HG03558 (cell line): ENCODE measurements around the gene USPL1.

Source experiments
- ATAC-seq: cut with Tn5 transposase; IDR thresholded peaks from one replicate; pipeline ENCODE4 v1.9.1; 2021; ENCODE audit warnings: moderate number of reproducible peaks; ENCODE audit not compliant: unreplicated experiment; ENCODE audit errors: extremely low read depth

The USPL1 gene

DNA sequence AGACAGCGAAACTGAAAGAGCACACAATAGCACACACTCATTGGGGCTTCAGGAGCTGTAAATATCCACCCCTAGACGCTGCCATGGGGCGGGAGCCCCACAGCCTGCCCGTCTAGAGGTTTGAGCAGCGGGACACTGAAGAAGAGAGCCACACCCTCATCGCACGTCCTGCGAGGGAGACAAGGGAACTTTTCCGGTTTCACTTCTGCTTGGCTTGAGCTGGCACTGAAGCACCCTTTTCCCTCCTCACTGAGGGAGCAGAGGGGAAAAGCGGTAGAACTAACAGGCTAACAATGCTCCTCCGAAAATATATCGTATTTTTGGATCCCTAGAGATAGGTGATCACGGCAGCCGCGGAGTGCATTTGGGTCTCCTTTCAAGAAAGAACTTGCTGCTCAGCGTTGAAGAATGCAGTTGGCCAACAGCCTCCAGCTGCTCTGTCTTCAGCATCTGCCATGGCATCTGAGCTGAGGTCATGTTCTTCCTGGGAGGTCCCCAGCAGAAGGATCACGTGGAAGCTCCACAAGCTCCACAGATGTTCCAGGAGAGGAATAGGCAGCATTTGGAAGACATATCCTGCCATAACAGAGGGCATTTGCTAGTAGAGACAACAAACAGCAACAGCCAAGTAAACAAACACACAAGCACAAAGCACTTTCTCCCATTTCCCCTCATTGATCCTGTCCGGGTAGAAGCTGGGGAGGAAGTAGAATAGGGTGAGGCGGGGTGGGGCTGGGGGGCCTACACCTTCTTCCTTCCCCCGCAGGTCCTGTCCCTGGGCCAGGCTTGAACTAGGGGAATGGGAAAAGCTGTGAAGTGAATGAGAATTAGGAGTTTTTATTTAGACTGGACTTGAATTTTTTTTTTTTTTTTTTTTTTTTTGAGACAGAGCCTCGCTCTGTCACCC is 72.8 kb downstream of the USPL1 start:
- peak; percentile 46 for ATAC-seq

DNA sequence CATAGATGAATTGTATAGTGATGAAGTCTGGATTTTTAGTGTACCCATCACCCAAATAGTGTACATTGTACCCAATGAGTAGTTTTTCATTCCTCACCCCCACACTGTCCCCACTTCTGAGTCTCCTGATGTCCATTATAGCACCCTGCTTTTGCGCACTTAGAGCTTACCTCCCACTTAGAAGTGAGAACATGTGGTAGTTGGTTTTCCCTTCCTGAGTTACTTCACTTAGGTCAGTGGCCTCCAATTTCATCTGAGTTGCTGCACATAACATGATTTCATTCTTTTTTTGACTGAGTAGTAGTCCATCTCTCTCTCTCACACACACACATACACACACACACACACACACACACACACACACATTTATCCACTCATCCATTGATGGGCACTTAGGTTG is 74.4 kb downstream of the USPL1 start:
- no peak for ATAC-seq

DNA sequence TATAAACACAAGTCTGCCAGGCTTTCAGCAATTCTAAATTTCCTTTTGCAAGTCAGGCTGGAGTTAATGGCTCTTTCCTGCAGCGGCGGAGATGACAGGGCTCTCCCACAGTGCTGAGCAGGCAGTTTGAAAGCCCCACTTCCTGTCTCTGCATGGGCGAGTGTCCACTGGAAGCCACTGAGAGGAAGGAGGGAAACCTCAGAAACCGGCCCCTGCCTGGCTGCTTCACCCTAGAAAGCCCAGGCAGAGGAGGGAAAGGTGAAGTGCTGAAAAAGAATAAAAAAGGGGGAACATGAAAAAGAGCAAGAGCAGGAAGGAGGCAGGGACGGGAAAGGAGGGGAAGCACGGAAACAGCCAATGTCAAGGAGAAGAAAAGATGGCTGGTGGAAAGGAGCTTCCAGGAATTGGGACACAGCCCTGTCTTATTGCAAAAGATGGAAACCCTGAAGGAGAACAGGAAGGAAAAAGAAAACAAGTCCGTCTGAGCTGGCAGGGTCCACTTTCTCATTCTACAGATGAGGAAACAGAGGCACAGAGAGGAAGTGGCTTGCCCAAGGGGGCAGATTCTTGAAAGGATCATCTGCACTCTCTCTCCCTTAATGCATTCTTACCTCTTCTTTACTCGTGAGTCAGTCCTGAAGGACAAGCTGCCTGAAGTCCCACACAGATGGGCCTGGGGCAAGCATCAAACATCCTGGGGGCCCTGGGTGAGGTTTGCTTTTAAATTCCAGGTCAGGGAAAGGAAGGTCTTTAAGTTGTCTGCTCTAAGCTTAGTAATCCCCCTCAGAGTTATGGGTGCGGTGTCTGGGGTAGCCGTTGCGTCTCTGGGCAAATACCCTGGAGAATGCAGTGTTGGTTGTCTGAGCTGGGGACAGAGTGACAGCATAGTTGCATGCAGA is 78.8 kb downstream of the USPL1 start:
- ATAC-seq = no peak

DNA sequence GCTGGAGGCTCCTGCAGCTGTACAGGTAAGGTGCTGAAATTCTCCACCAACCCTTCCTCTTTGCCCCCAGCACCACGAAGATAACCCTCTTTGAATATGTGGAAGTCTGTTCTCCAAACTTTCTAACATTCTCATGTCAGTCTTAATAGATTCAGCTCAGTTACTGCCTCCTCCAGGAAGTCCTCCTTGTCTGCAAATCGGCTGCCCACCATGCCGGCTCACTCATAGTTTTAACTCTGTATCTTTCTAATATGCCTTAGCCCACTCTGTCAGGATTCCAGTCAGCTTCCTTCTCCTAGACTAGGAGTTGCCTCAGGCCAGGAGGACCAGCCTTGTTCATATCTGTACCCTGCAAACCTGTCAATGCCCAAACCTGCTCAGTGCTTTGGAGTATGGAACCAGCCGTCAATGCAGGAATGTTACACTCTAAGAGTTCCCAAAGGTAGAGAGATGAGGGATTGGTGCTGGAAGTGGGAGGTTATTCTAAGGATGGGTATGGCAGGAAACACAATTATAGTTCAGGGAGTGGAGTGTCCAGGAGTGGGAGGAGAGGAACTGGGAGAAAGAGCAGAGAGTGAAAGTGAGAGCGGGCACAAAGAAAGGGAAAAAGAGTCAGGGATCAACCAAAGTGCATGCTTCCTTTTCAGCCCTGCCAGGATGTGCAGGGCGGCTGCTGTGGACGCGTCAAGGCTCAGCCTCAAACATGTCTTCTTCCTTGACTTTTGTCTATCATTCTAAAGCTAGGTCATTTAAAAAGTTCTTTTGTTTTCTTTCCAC is 79.6 kb downstream of the USPL1 start:
- no peak for ATAC-seq

DNA sequence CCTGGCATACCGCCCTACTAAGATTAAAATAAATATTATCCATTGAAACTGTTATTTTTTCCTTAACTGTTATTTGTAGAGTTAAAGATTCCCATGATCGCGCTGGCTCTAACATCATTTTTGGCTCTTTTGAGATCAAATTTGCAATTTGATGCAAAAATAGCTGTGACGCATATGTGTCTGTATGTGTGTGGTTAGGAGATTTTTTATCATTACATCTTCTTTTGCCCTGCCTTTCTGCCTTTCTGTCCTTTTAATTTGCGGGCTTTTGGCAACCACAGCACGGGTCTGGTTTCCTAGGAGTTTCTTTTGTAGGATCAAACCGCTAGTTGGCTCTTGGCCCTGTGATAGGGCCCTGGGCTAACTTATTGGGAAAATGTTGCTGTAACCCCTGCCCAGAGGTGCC is 80.3 kb downstream of the USPL1 start:
- ATAC-seq = no peak

DNA sequence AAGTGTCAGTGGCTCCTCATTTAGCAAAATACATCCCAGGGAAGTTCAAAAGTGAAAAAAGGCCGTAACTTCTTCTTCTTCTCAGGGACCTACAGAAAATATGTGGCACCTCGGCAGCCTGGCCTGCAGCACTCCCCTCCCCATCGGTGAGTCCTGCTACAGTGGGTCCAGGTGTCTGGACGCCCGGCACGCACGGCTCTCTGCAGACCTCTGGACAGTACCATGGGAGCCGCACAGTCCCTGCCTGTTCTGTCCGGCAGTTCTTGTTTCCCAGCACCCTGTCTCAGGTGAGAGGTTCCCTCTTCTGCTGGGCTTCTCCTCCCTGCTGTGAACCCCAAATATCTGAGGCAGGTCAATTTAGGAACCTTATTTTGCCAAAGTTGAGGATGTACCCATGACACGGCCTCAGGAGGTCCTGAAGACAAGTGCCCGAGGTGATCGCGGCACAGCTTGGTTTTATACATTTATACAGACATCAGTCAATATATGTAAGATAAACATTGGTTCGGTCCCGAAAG is 80.8 kb downstream of the USPL1 start:
- no peak for ATAC-seq

DNA sequence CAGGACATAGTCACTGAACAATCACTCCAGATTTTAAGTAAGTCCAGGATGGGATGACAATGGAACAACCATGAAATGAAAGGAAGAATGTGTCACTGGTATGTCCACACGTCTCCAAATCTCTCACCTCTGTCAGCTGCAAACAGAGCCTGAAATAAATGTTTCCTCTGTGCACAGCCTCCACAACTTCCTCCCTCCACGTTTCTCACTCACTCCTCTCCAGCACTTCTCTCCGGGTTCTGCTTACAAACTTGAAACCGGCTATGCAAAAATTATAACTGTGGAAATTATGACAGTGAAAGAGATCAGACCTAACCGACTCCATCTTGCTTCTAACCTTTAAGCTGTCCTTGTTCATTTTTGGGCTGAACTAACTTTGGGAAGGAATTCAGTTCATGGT is 82.6 kb downstream of the USPL1 start:
- no peak for ATAC-seq

DNA sequence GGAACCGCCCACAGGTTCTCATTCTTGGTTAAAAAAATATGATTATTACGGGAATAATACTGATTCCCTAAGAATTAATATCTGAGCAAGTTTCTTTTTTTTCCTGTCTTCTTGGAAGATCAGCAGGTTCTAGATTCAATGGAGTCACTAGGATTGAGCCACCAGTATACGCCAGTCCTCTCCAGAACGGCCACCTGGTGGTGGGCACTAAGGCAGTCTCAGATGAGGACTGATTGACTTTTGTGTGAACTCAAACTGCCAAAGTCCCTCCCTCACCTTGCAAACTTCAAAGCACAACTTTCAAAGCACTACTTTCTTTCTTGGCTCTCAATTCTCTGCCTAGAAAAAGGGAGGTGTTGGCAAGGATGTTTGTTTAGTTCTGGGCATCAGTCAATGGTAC is 84.3 kb downstream of the USPL1 start:
- ATAC-seq = no peak

DNA sequence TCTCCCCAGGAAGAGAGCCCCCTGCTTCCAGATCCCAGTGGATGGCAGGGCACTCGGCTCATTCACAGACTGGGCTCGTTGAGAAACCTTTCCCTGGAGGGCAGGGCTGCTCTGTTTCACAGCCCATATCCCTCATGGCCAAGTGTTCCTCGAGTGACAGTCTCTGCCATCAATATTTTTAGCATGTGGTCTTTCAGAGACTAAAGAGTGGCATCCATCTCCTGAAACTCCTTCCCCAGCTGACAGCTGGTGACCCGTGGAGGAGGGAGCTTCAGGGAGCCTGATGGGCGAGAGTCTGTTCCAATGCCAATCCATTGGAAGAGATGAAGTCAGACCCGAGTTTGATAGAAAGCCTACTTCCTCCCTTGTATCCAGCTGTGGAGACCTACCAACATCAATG is 86.9 kb downstream of the USPL1 start:
- no peak for ATAC-seq

DNA sequence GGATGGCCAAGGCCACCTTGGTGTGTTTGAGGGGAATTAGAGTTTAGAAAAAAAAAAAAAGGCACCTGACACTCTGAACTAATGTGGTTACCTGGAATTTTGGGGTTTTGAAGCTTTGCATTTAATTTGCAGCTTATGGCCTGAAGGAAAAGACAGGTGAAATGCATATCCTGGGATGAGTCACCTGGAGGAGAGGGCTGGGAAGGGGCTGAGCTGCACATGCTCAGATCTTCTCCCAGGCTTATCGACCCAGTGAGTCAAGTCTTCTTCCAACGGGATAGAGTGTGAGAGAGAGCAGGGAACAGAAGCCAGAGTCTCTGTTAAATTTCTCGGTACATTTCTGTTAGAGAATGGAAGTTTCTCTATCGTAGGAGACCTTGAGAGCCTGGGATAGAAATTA is 88.0 kb downstream of the USPL1 start:
- ATAC-seq = no peak

DNA sequence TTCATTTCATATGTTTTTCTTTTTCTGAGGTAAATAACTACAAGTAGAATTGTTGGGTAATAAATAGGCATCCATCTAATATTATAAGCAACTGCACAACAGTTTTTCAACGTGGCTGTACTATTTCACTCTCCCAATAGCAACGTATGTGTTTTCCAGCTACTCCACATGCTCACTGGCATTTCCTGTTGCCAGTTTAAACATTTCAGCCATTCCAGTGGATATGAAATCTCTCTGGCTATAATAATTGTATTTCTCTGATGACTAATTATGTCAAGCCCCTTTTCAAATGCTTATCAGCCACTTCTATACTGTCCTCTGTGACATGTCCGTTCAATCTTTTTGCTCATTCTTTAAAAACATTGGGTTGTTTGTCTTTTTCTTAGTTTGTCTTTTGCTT is 90.8 kb downstream of the USPL1 start:
- no peak for ATAC-seq
